ENCODE measurements around the gene SERPINA12. TPM values are rescaled to one million over a fixed set of nuclear protein-coding genes. Genes with fewer than 3 reads are reported as not detected.

The SERPINA12 gene
- total and polyA plus RNA-seq, 10 of the 15 experiments (the other 5 are each of a cell fraction or from before 2014, with no cell fraction given) = not detected

DNA sequence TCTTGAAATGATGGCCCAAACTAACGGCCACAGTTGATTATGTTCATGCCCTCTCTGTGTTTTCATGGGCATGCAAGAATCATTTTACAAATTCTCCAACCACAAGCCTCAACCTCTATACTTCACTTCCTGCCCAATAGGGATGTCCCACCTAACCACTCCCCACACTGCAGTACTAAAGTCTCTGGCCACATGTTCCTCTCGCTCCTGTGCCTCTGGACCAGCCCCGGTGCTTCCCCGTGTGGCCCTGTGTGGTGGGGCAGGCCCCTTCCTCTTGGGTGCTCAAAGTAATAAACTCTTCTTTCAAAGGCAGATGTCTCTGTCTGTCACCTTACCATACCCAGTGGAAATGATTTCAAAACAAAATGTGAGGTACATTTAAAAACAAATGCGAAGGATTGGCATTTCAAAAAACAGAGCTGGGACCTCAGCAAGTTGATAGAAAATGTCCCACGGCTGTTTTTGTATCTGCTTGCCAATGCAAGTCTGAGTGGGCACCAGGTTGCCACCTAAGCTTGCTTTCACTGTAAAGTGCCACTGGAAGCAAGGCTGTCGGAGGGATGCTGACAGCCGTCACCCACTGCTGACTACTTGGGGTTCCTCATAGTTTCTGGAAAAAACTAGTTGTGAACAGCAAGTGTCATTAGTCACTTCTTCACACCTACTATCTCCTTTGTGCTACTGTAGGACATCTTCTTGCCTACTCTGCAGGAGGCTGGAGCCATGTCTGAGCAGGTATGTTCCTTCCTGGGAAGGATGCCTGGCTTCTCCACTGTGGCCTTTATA lies 48.4 kb downstream of the SERPINA12 start:
- no peaks in the 10 kb centered on the region for H3K36me3 ChIP-seq (ENCODE audit: control insufficient read depth in 2 of 2, insufficient read depth in 2 of 2, low read length in 1 of 2)
- DNase-seq (ENCODE audit: low read depth, low spot score) = no peak
- H3K79me2 ChIP-seq (ENCODE audit: control insufficient read depth, insufficient read depth, low read length) = no peaks in the 10 kb centered on the region
- ChIA-PET SMC1A (ENCODE audit: uncharacterized antibody, unreplicated experiment) (no interaction called here), CTCF (interaction anchor here (0.7 kb wide), 2 partner anchors 14 to 26 kb away, joined by 3 read pairs; no protein-coding TSS in a partner anchor), POLR2A (no interaction called here), RAD21 (ENCODE audit: unreplicated experiment) (no interaction called here)
- no peaks in the 10 kb centered on the region; the same call in 2 of the 3 replicates for H3K9me3 ChIP-seq (replicated peaks; ENCODE audit: control insufficient read depth, insufficient read depth, low read length)
- WGBS (ENCODE audit: insufficient coverage, insufficient replicate concordance, low lambda C conversion rate, missing lambda C conversion rate) = 7% methylated on average over 8 of the region's 8 CpGs
- H3K4me1 ChIP-seq (ENCODE audit: control insufficient read depth, insufficient read depth, low read length) = no peaks in the 10 kb centered on the region
- no peak for FAIRE-seq
- BruUV-seq (replicated peaks) = no TSS peak
- no peaks in the 10 kb centered on the region for H4K20me1 ChIP-seq (ENCODE audit: control insufficient read depth, insufficient read depth)
- no peaks in the 10 kb centered on the region for H3K27me3 ChIP-seq (replicated peaks in 1 of 2; ENCODE audit: control insufficient read depth in 2 of 2, insufficient read depth in 2 of 2, low read length in 1 of 2)
- in situ Hi-C loops (cut with MboI) = no loop called here
- H2AFZ ChIP-seq (ENCODE audit: control insufficient read depth, low read depth, low read length) = no peak overlapping the region
- no peak overlapping the region for H3K27ac ChIP-seq (ENCODE audit: control insufficient read depth, insufficient read depth)
- ATAC-seq = peak; percentile 74
- H3K9ac ChIP-seq (ENCODE audit: control insufficient read depth, insufficient read depth, low read length) = no peak overlapping the region
- intact Hi-C loops (cut with micrococcal nuclease; ENCODE audit: unreplicated experiment) = no loop called here
- H3K4me2 ChIP-seq (ENCODE audit: control insufficient read depth, insufficient read depth) = no peak overlapping the region
- H3K4me3 ChIP-seq = no peak overlapping the region
- TF ChIP-seq KDM1A (IDR thresholded peaks at IDR 0.05; ENCODE audit: borderline replicate concordance) (no peak), CBX3 (IDR thresholded peaks at IDR 0.05; ENCODE audit: borderline replicate concordance, low read depth) (no peak), ZNF384 (IDR thresholded peaks at IDR 0.05; ENCODE audit: borderline replicate concordance, low read depth, low read length) (no peak), TCF12 (IDR thresholded peaks at IDR 0.05; ENCODE audit: low read depth, low read length) (no peak), ZNF622 (IDR thresholded peaks at IDR 0.05) (no peak)
- TF ChIP-seq, protein P1, sequence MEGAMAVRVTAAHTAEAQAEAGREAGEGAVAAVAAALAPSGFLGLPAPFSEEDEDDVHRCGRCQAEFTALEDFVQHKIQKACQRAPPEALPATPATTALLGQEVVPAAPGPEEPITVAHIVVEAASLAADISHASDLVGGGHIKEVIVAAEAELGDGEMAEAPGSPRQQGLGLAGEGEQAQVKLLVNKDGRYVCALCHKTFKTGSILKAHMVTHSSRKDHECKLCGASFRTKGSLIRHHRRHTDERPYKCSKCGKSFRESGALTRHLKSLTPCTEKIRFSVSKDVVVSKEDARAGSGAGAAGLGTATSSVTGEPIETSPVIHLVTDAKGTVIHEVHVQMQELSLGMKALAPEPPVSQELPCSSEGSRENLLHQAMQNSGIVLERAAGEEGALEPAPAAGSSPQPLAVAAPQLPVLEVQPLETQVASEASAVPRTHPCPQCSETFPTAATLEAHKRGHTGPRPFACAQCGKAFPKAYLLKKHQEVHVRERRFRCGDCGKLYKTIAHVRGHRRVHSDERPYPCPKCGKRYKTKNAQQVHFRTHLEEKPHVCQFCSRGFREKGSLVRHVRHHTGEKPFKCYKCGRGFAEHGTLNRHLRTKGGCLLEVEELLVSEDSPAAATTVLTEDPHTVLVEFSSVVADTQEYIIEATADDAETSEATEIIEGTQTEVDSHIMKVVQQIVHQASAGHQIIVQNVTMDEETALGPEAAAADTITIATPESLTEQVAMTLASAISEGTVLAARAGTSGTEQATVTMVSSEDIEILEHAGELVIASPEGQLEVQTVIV (IDR thresholded peaks at IDR 0.05; ENCODE audit: borderline replicate concordance, partially characterized antibody) = no peak

Measured in GM12878 (cell line).